HepG2 (cell line): ENCODE data around the gene SCAND1. TPM values are rescaled to one million over a fixed set of nuclear protein-coding genes. Genes with fewer than 3 reads are reported as not detected.

ENCODE experiments used
- ATAC-seq: fragments of 200-7000 bp; cut with Tn5 transposase; 3 replicates; pipeline ENCODE4 v1.9.1; 2020; ENCODE audit warnings: mild to moderate bottlenecking, moderate library complexity
- BruUV-seq: library from RNA; stranded (reverse); fragments of 400-500 nt; replicated peaks from 2 replicates; lab custom pipeline; 2021; lab: Mats Ljungman, UMichigan
- CTCF ChIA-PET: fragments of 300-600 bp; formaldehyde crosslinking; extraction: SDS; loops from one replicate; lab custom pipeline; 2021; ENCODE audit warnings: low total read pairs, inconsistent platforms, low intra/inter-chr PET ratio; lab: Yijun Ruan, JAX
- POLR2A ChIA-PET: fragments of 350-600 bp; sonication (Branson Sonifier 250); formaldehyde crosslinking; loops from one replicate; lab custom pipeline; 2020; ENCODE audit warnings: antibody characterized with exemption, inconsistent platforms; lab: Yijun Ruan, JAX
- DNase-seq: peaks from one replicate; pipeline ENCODE4 v3.0.0-alpha.2; 2015; ENCODE audit warnings: low spot score
- FAIRE-seq: peaks from 3 replicates; lab custom pipeline; 2011; peaks lifted over from hg19 to GRCh38; lab: Jason Lieb, UNC
- H2AFZ ChIP-seq: one replicate; pipeline ENCODE4 v1.6.1; 2011; ENCODE audit warnings: low read length, inconsistent platforms
- H3K27ac ChIP-seq: fragments of 300-600 bp; 3 replicates; pipeline ENCODE4 v1.8.0; 2011; ENCODE audit warnings: mixed run types, mild to moderate bottlenecking, mixed read lengths, low read length, inconsistent platforms; ENCODE audit not compliant: insufficient read depth; ENCODE audit errors: extremely low read length
- H3K27me3 ChIP-seq, 2 experiments: fragments of 200-600 bp in 1 of 2; 2 replicates in 1 of 2; 3 replicates in 1 of 2; pipeline versions ENCODE4 v1.6.0 to v1.8.0; 2011; ENCODE audit warnings: low read length in 2 of 2, mild to moderate bottlenecking in 2 of 2, moderate library complexity in 2 of 2, inconsistent platforms in 1 of 2; ENCODE audit not compliant: insufficient read depth in 2 of 2, control insufficient read depth in 1 of 2
- H3K36me3 ChIP-seq, 2 experiments: fragments of 200-600 bp in 1 of 2; replicated peaks in 1 of 2; 2 replicates in 1 of 2; 3 replicates in 1 of 2; pipeline versions ENCODE4 v1.5.1 to v1.8.0; 2011; ENCODE audit warnings: low read length in 2 of 2, inconsistent platforms in 1 of 2; ENCODE audit not compliant: insufficient read depth in 2 of 2, control insufficient read depth in 1 of 2
- H3K4me1 ChIP-seq: 2 replicates; pipeline ENCODE4 v1.5.1; 2012; ENCODE audit warnings: low read length, inconsistent platforms; ENCODE audit not compliant: insufficient read depth
- H3K4me2 ChIP-seq: 2 replicates; pipeline ENCODE4 v1.6.0; 2011; ENCODE audit warnings: low read depth, low read length, inconsistent platforms
- H3K4me3 ChIP-seq, 3 experiments: fragments of 200-600 bp in 1 of 3; sonication (generic), shearing (Covaris generic) in 1 of 3; replicated peaks in 1 of 3; 2 replicates each; pipeline ENCODE4 v1.5.1; 2011 to 2016; ENCODE audit warnings: low read length in 3 of 3, inconsistent platforms in 2 of 3, low read depth in 2 of 3, mild to moderate bottlenecking in 2 of 3, control low read depth in 1 of 3, mixed read lengths in 1 of 3; ENCODE audit not compliant: insufficient read depth in 1 of 3
- H3K79me2 ChIP-seq: one replicate; pipeline ENCODE4 v1.6.1; 2011; ENCODE audit warnings: low read length, inconsistent platforms; ENCODE audit not compliant: insufficient read depth
- H3K9ac ChIP-seq: 2 replicates; pipeline ENCODE4 v1.6.0; 2011; ENCODE audit warnings: mild to moderate bottlenecking, low read depth, low read length, inconsistent platforms; ENCODE audit not compliant: insufficient read depth
- H3K9me3 ChIP-seq: 2 replicates; pipeline ENCODE4 v1.5.1; 2012; ENCODE audit warnings: mild to moderate bottlenecking, low read length
- H4K20me1 ChIP-seq: 2 replicates; pipeline ENCODE4 v1.6.0; 2011; ENCODE audit warnings: inconsistent platforms, mild to moderate bottlenecking, low read length, moderate library complexity; ENCODE audit not compliant: insufficient read depth
- DRAP1 ChIP-seq: IDR thresholded peaks from 2 replicates; pipeline ENCODE4 v1.6.1; 2016; ENCODE audit warnings: missing genetic modification reagents, missing compliant biosample characterization
- FOXP4 ChIP-seq: sonication (generic); formaldehyde crosslinking; IDR thresholded peaks from 2 replicates; pipeline ENCODE4 v1.4.0; 2020; ENCODE audit warnings: missing genetic modification reagents
- HHEX ChIP-seq: IDR thresholded peaks from 2 replicates; pipeline ENCODE4 v1.6.1; 2016; ENCODE audit warnings: control low read depth
- NR2F1 ChIP-seq, 2 experiments: fragments of 450-650 bp in 1 of 2; formaldehyde crosslinking in 1 of 2; IDR thresholded peaks; 2 replicates each; pipeline versions ENCODE4 v1.5.0 to v1.6.1; 2016 to 2020; ENCODE audit warnings: mild to moderate bottlenecking in 1 of 2, missing compliant biosample characterization in 1 of 2, missing genetic modification reagents in 1 of 2, moderate library complexity in 1 of 2
- POLR2A ChIP-seq, 2 experiments: IDR thresholded peaks; 2 replicates each; pipeline ENCODE4 v1.6.1; 2011; ENCODE audit warnings: low read depth in 2 of 2, low read length in 2 of 2, mild to moderate bottlenecking in 1 of 2, moderate library complexity in 1 of 2; ENCODE audit not compliant: insufficient read depth in 1 of 2
- RFX5 ChIP-seq: IDR thresholded peaks from 2 replicates; pipeline ENCODE4 v1.6.1; 2011; ENCODE audit warnings: low read depth, low read length, improper control_type of control experiment
- ZBTB2 ChIP-seq: sonication (generic); formaldehyde crosslinking; IDR thresholded peaks from 2 replicates; pipeline ENCODE4 v1.8.0; 2022; ENCODE audit warnings: low read depth, missing genetic modification reagents
- ZNF468 ChIP-seq: sonication (generic); formaldehyde crosslinking; IDR thresholded peaks from 2 replicates; pipeline ENCODE4 v1.8.0; 2022; ENCODE audit warnings: mild to moderate bottlenecking, moderate library complexity, missing genetic modification reagents
- ZNF543 ChIP-seq: sonication (generic); formaldehyde crosslinking; IDR thresholded peaks from 2 replicates; pipeline ENCODE4 v1.4.0; 2020; ENCODE audit warnings: mild to moderate bottlenecking, missing genetic modification reagents
- ZNF547 ChIP-seq: sonication (generic); formaldehyde crosslinking; IDR thresholded peaks from 2 replicates; pipeline ENCODE4 v1.5.1; 2020; ENCODE audit warnings: mild to moderate bottlenecking, missing genetic modification reagents
- ZNF784 ChIP-seq: sonication (generic); formaldehyde crosslinking; IDR thresholded peaks from 2 replicates; pipeline ENCODE4 v1.5.1; 2020; ENCODE audit warnings: missing genetic modification reagents, mild to moderate bottlenecking, borderline replicate concordance
- ZUFSP ChIP-seq: sonication (generic); formaldehyde crosslinking; IDR thresholded peaks from 2 replicates; pipeline ENCODE4 v1.9.0; 2021; ENCODE audit warnings: missing genetic modification reagents, mild to moderate bottlenecking, borderline replicate concordance
- WGBS: methylation state at CpG from one replicate; pipeline ENCODE4 v1.1.6; 2017; ENCODE audit warnings: low lambda C conversion rate; 5-methylcytosine and 5-hydroxymethylcytosine counted together
- in situ Hi-C: cut with HindIII; loops from 2 replicates; pipeline ENCODE4 v1.10.0; 2017; ENCODE audit warnings: low pct_unique_long_range_greater_than_20kb; ENCODE audit not compliant: extremely low pct_ligation_motif_present
- intact Hi-C: fragments of 100-400 bp; cut with micrococcal nuclease; formaldehyde crosslinking; loops from one replicate; pipeline ENCODE4 v1.10.0; 2022; ENCODE audit not compliant: unreplicated experiment
- polyA plus RNA-seq, 8 experiments: library from polyadenylated mRNA; depleted of rRNA in 3 of 8; stranded (reverse) in 7 of 8; unstranded in 1 of 8; fragments of >200 nt; fragmentation: Illumina TruSeq in 4 of 8; extraction: Trizol in 4 of 8; gene quantifications; 2 replicates each; pipeline versions ENCODE4 v1.2.1 to v1.2.3, GENCODE V29; 2011 to 2016; ENCODE audit warnings: low read depth in 4 of 8, missing spikeins in 1 of 8, mixed read lengths in 1 of 8; ENCODE audit not compliant: insufficient read depth in 1 of 8
- total RNA-seq, 5 experiments: library from RNA; depleted of rRNA; stranded (reverse); fragments of >200 nt; fragmentation: Illumina TruSeq; extraction: Trizol; gene quantifications; 2 replicates each; pipeline ENCODE4 v1.2.3, GENCODE V29; 2016; ENCODE audit warnings: low read depth in 1 of 5

Gene SCAND1
- total and polyA plus RNA-seq, 2 of the 13 experiments (the other 11 are each of a cell fraction or from before 2014, with no cell fraction given): 19.3 to 109 TPM

GRCh38 chr20:35971981-35972380, 17.7 kb upstream of the SCAND1 start:
- TF ChIP-seq ZUFSP (CRISPR knock-in tag): no peak
- no peak for TF ChIP-seq HHEX (CRISPR knock-in tag)
- TF ChIP-seq ZNF543 (CRISPR knock-in tag): peak; percentile 98
- ATAC-seq (no peak), DNase-seq (no peak), FAIRE-seq (no peak)
- Histone ChIP-seq H3K36me3 (no peaks in the 10 kb centered on the region), H3K9ac (no peak overlapping the region), H3K27ac (no peak overlapping the region), H2AFZ (no peak overlapping the region), H3K4me1 (no peaks in the 10 kb centered on the region), H4K20me1 (no peaks in the 10 kb centered on the region), H3K9me3 (peaks cover 6% of the 10 kb centered on the region; the same call in 1 of the 2 replicates), H3K4me3 (no peak overlapping the region), H3K79me2 (no peaks in the 10 kb centered on the region), H3K27me3 (peaks cover 2 to 12% of the 10 kb centered on the region in 2 experiments; a peak in 3 of 5 replicates), H3K4me2 (no peak overlapping the region)
- BruUV-seq: no TSS peak
- 55% methylated on average over 2 of the region's 2 CpGs for WGBS
- ChIA-PET POLR2A (no interaction called here), CTCF (no interaction called here)
- in situ Hi-C loops: no loop called here
- intact Hi-C loops: no loop called here

GRCh38 chr20:35968930-35969329, 14.6 kb upstream of the SCAND1 start:
- 0% methylated on average over 1 of the region's 1 CpG for WGBS
- POLR2A ChIA-PET: interaction anchor here (1.1 kb wide), 1 partner anchor 15 kb away, joined by 4 read pairs; the partner anchor contains the start of gene SCAND1
- H2AFZ ChIP-seq: no peak overlapping the region
- no peak overlapping the region for H3K9ac ChIP-seq
- H4K20me1 ChIP-seq: no peaks in the 10 kb centered on the region
- H3K4me3 ChIP-seq: no peak overlapping the region
- no peaks in the 10 kb centered on the region for H3K36me3 ChIP-seq
- FAIRE-seq (no peak), DNase-seq (no peak), ATAC-seq (peak; percentile 52; the same call in 2 of the 3 replicates)
- H3K79me2 ChIP-seq: no peaks in the 10 kb centered on the region
- intact Hi-C loops: no loop called here
- no TSS peak for BruUV-seq
- H3K27me3 ChIP-seq: no peaks in the 10 kb centered on the region; a peak in 1 of 5 replicates
- H3K27ac ChIP-seq: no peak overlapping the region
- CTCF ChIA-PET: no interaction called here
- peaks cover 6% of the 10 kb centered on the region; the same call in 1 of the 2 replicates for H3K9me3 ChIP-seq
- H3K4me2 ChIP-seq: no peak overlapping the region
- H3K4me1 ChIP-seq: no peaks in the 10 kb centered on the region
- in situ Hi-C loops: no loop called here
- TF ChIP-seq FOXP4 (CRISPR knock-in tag): no peak
- TF ChIP-seq ZNF784 (CRISPR knock-in tag): no peak
- TF ChIP-seq RFX5: 0 out of 2 replicates have a peak, but pooled peaks have one; percentile 33
- TF ChIP-seq ZNF468: no peak
- 0 out of 4 replicates have a peak, but pooled peaks of 1 of the 2 experiments have one; percentile 23 for TF ChIP-seq NR2F1 (CRISPR knock-in tag; IDR thresholded peaks at IDR 0.05)
- no peak for TF ChIP-seq ZBTB2 (CRISPR knock-in tag)
- no peak for TF ChIP-seq DRAP1 (CRISPR knock-in tag)
- TF ChIP-seq POLR2A (IDR thresholded peaks at IDR 0.05; ENCODE audit: insufficient read depth in 1 of 2, low read depth in 2 of 2, low read length in 2 of 2): no peak
- TF ChIP-seq ZNF547 (CRISPR knock-in tag): no peak
